IMR-90 (cell line): ENCODE data around the gene AEN. TPM values are rescaled to one million over a fixed set of nuclear protein-coding genes. Genes with fewer than 3 reads are reported as not detected.

Experiments used
- ATAC-seq: fragments of 200-7000 bp; cut with Tn5 transposase; 2 replicates; pipeline ENCODE4 v1.9.1; 2020; ENCODE audit warnings: low read depth, mild to moderate bottlenecking, moderate library complexity
- BruUV-seq: library from RNA; stranded (reverse); fragments of 400-500 nt; replicated peaks from 2 replicates; lab custom pipeline; 2021; lab: Mats Ljungman, UMichigan
- CTCF ChIA-PET: fragments of 300-600 bp; formaldehyde crosslinking; extraction: SDS; loops from one replicate; lab custom pipeline; 2021; ENCODE audit warnings: antibody characterized with exemption; lab: Yijun Ruan, JAX
- POLR2A ChIA-PET: fragments of 300-600 bp; sonication (Branson Sonifier 250); formaldehyde crosslinking; loops from one replicate; lab custom pipeline; 2022; ENCODE audit warnings: antibody characterized with exemption; ENCODE audit not compliant: unreplicated experiment; lab: Charles Lee
- DNase-seq: peaks from one replicate; pipeline ENCODE4 v3.0.0; 2013
- H2AFZ ChIP-seq: replicated peaks from 2 replicates; pipeline ENCODE3; 2013; ENCODE audit warnings: low read length, mild to moderate bottlenecking; ENCODE audit not compliant: poor library complexity
- H2AK5ac ChIP-seq: 2 replicates; pipeline ENCODE4 v1.6.1; 2013; ENCODE audit warnings: low read depth, low read length, inconsistent platforms
- H2AK9ac ChIP-seq: replicated peaks from 2 replicates; pipeline ENCODE3; 2013; ENCODE audit warnings: mild to moderate bottlenecking, low read depth, low read length, moderate library complexity; ENCODE audit not compliant: poor library complexity
- H2BK120ac ChIP-seq: 2 replicates; pipeline ENCODE4 v1.6.1; 2013; ENCODE audit warnings: low read depth, low read length, inconsistent platforms
- H2BK15ac ChIP-seq: 3 replicates; pipeline ENCODE4 v1.6.1; 2013; ENCODE audit warnings: low read depth, low read length, inconsistent platforms
- H2BK20ac ChIP-seq: 2 replicates; pipeline ENCODE4 v1.6.1; 2013; ENCODE audit warnings: low read depth, mild to moderate bottlenecking, inconsistent platforms, low read length, moderate library complexity
- H2BK5ac ChIP-seq: 2 replicates; pipeline ENCODE4 v1.6.1; 2013; ENCODE audit warnings: mild to moderate bottlenecking, low read depth, low read length, inconsistent platforms; ENCODE audit not compliant: poor library complexity, severe bottlenecking
- H3K14ac ChIP-seq: replicated peaks from 2 replicates; pipeline ENCODE4 v1.6.1; 2013; ENCODE audit warnings: low read depth, low read length, inconsistent platforms
- H3K18ac ChIP-seq: 2 replicates; pipeline ENCODE4 v1.6.1; 2013; ENCODE audit warnings: low read depth, low read length, control low read depth
- H3K23ac ChIP-seq: 2 replicates; pipeline ENCODE4 v1.6.1; 2013; ENCODE audit warnings: low read depth, low read length, inconsistent platforms
- H3K27ac ChIP-seq: 2 replicates; pipeline ENCODE4 v1.5.1; 2013; ENCODE audit warnings: mild to moderate bottlenecking, control low read depth, low read length; ENCODE audit not compliant: insufficient read depth
- H3K27me3 ChIP-seq: 2 replicates; pipeline ENCODE4 v1.6.1; 2013; ENCODE audit warnings: low read length; ENCODE audit not compliant: control insufficient read depth, insufficient read depth
- H3K36me3 ChIP-seq: 2 replicates; pipeline ENCODE4 v1.6.1; 2013; ENCODE audit warnings: low read length, mixed read lengths; ENCODE audit not compliant: control insufficient read depth, insufficient read depth
- H3K4ac ChIP-seq: 2 replicates; pipeline ENCODE4 v1.6.1; 2013; ENCODE audit warnings: low read depth, low read length, inconsistent platforms
- H3K4me1 ChIP-seq: 2 replicates; pipeline ENCODE4 v1.6.1; 2013; ENCODE audit warnings: low read length, mixed read lengths; ENCODE audit not compliant: control insufficient read depth, insufficient read depth
- H3K4me2 ChIP-seq: 2 replicates; pipeline ENCODE4 v1.6.1; 2013; ENCODE audit warnings: low read depth, mild to moderate bottlenecking, control low read depth, low read length, moderate library complexity
- H3K4me3 ChIP-seq: 2 replicates; pipeline ENCODE4 v1.5.1; 2013; ENCODE audit warnings: low read depth, mild to moderate bottlenecking, control low read depth, low read length, moderate library complexity; ENCODE audit not compliant: insufficient read depth
- H3K56ac ChIP-seq: 2 replicates; pipeline ENCODE4 v1.6.1; 2013; ENCODE audit warnings: low read length, inconsistent platforms; ENCODE audit not compliant: insufficient read depth; ENCODE audit errors: extremely low read depth
- H3K79me1 ChIP-seq, 2 experiments: 2 replicates each; pipeline ENCODE4 v1.6.1; 2013; ENCODE audit warnings: low read length in 2 of 2, inconsistent platforms in 1 of 2, low read depth in 1 of 2
- H3K9ac ChIP-seq: 2 replicates; pipeline ENCODE4 v1.6.1; 2013; ENCODE audit warnings: low read depth, low read length, control low read depth
- H3K9me1 ChIP-seq: 2 replicates; pipeline ENCODE4 v1.6.1; 2013; ENCODE audit warnings: low read length, inconsistent platforms; ENCODE audit not compliant: insufficient read depth
- H3K9me3 ChIP-seq: 2 replicates; pipeline ENCODE4 v1.6.1; 2013; ENCODE audit warnings: low read length; ENCODE audit not compliant: control insufficient read depth, insufficient read depth
- H4K20me1 ChIP-seq: 2 replicates; pipeline ENCODE4 v1.6.1; 2013; ENCODE audit warnings: low read length, inconsistent platforms; ENCODE audit not compliant: insufficient read depth
- H4K5ac ChIP-seq: 2 replicates; pipeline ENCODE4 v1.6.1; 2013; ENCODE audit warnings: mild to moderate bottlenecking, low read depth, low read length, control low read depth
- H4K8ac ChIP-seq, 2 experiments: 2 replicates each; pipeline ENCODE4 v1.6.1; 2013; ENCODE audit warnings: low read depth in 2 of 2, low read length in 2 of 2, control low read depth in 1 of 2, inconsistent platforms in 1 of 2
- H4K91ac ChIP-seq: 2 replicates; pipeline ENCODE4 v1.6.1; 2013; ENCODE audit warnings: low read depth, low read length, inconsistent platforms; ENCODE audit not compliant: insufficient read depth
- CEBPB ChIP-seq: IDR thresholded peaks from 2 replicates; pipeline ENCODE4 v1.6.1; 2012; ENCODE audit warnings: low read depth, low read length, improper control_type of control experiment
- MAFK ChIP-seq: IDR thresholded peaks from 2 replicates; pipeline ENCODE4 v1.6.1; 2012; ENCODE audit warnings: low read depth, low read length, improper control_type of control experiment
- NFE2L2 ChIP-seq: fragments of 150-350 bp; IDR thresholded peaks from 2 replicates; pipeline ENCODE4 v1.6.1; 2016; ENCODE audit warnings: low read depth, mild to moderate bottlenecking, low read length
- RFX5 ChIP-seq: IDR thresholded peaks from 2 replicates; pipeline ENCODE4 v1.8.0; 2012; ENCODE audit warnings: low read depth, mild to moderate bottlenecking, low read length, moderate library complexity
- WGBS, 2 experiments: methylation state at CpG; one replicate each; pipeline versions ENCODE4 v1.1.5 to v1.1.7; 2013; ENCODE audit warnings: missing lambda C conversion rate in 2 of 2; ENCODE audit not compliant: insufficient read length in 1 of 2; ENCODE audit errors: extremely low coverage in 2 of 2; 5-methylcytosine and 5-hydroxymethylcytosine counted together
- dilution Hi-C: fragments of 300-500 bp; cut with HindIII; formaldehyde crosslinking; loops from one replicate; pipeline ENCODE4 v1.14.3; 2018; ENCODE audit warnings: low sequenced_read_pairs; ENCODE audit not compliant: unreplicated experiment
- in situ Hi-C: fragments of 300-500 bp; cut with MboI; formaldehyde crosslinking; loops from 3 replicates; pipeline ENCODE4 v1.14.3; 2019; ENCODE audit warnings: low sequenced_read_pairs, inconsistent platforms, mixed read lengths
- intact Hi-C: fragments of 100-400 bp; cut with micrococcal nuclease; formaldehyde crosslinking; loops from 2 replicates; pipeline ENCODE4 v1.10.0; 2022
- polyA plus RNA-seq, 3 experiments: library from polyadenylated mRNA; depleted of rRNA; stranded (reverse); fragments of >200 nt; gene quantifications; 2 replicates each; pipeline ENCODE4 v1.2.3, GENCODE V29; 2012; ENCODE audit warnings: low replicate concordance in 1 of 3
- total RNA-seq: library from RNA; depleted of rRNA; stranded (reverse); fragments of >200 nt; gene quantifications from 2 replicates; pipeline ENCODE4 v1.2.3, GENCODE V29; 2012
- TF ChIP-seq, protein P1 (sequence below): fragments of 150-350 bp; IDR thresholded peaks from 2 replicates; pipeline ENCODE4 v1.6.1; 2016; ENCODE audit warnings: low read depth, mild to moderate bottlenecking, low read length, moderate library complexity, borderline replicate concordance
- TF ChIP-seq, protein P2 (sequence below): fragments of 150-350 bp; IDR thresholded peaks from 2 replicates; pipeline ENCODE4 v1.6.1; 2017; ENCODE audit warnings: mild to moderate bottlenecking, antibody characterized with exemption, low read length, low read depth

Gene AEN
- total and polyA plus RNA-seq, 2 of the 4 experiments (the other 2 are of a cell fraction): 48.6 to 85.5 TPM

- POLR2A ChIA-PET: interaction anchor here (0.6 kb wide), 1 partner anchor 12 kb away, joined by 3 read pairs; no protein-coding TSS in a partner anchor
- H4K5ac ChIP-seq: no peak overlapping the region
- peak overlapping the region; percentile 40 for H2AK9ac ChIP-seq
- no peak overlapping the region for H4K8ac ChIP-seq
- in situ Hi-C loops (no loop called here), dilution Hi-C loops (no loop called here), intact Hi-C loops (no loop called here)
- no peak overlapping the region for H3K4ac ChIP-seq
- no peak overlapping the region for H3K4me2 ChIP-seq
- no peak overlapping the region for H2AK5ac ChIP-seq
- no peaks in the 10 kb centered on the region for H4K20me1 ChIP-seq
- no peak overlapping the region for H3K4me3 ChIP-seq
- H3K36me3 ChIP-seq: no peaks in the 10 kb centered on the region
- H3K9me1 ChIP-seq: peaks cover 15% of the 10 kb centered on the region
- H2AFZ ChIP-seq: no peak overlapping the region
- H3K79me1 ChIP-seq: no peaks in the 10 kb centered on the region
- no peak overlapping the region for H3K18ac ChIP-seq
- H2BK20ac ChIP-seq: no peak overlapping the region
- no peak for TF ChIP-seq NFE2L2
- TF ChIP-seq RFX5: no peak
- TF ChIP-seq, protein P1, sequence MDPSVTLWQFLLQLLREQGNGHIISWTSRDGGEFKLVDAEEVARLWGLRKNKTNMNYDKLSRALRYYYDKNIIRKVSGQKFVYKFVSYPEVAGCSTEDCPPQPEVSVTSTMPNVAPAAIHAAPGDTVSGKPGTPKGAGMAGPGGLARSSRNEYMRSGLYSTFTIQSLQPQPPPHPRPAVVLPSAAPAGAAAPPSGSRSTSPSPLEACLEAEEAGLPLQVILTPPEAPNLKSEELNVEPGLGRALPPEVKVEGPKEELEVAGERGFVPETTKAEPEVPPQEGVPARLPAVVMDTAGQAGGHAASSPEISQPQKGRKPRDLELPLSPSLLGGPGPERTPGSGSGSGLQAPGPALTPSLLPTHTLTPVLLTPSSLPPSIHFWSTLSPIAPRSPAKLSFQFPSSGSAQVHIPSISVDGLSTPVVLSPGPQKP: no peak
- no peak for TF ChIP-seq MAFK
- TF ChIP-seq, protein P2, sequence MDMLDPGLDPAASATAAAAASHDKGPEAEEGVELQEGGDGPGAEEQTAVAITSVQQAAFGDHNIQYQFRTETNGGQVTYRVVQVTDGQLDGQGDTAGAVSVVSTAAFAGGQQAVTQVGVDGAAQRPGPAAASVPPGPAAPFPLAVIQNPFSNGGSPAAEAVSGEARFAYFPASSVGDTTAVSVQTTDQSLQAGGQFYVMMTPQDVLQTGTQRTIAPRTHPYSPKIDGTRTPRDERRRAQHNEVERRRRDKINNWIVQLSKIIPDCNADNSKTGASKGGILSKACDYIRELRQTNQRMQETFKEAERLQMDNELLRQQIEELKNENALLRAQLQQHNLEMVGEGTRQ: no peak
- no peak for TF ChIP-seq CEBPB
- no peak overlapping the region for H3K14ac ChIP-seq
- no peak overlapping the region for H3K56ac ChIP-seq
- no peak overlapping the region for H2BK120ac ChIP-seq
- peaks cover 15% of the 10 kb centered on the region for H3K4me1 ChIP-seq
- H2BK15ac ChIP-seq: no peak overlapping the region
- no peaks in the 10 kb centered on the region for H3K27me3 ChIP-seq
- no peak overlapping the region for H3K9ac ChIP-seq
- H4K91ac ChIP-seq: no peak overlapping the region
- no peak overlapping the region for H3K27ac ChIP-seq
- H3K23ac ChIP-seq: no peak overlapping the region
- ATAC-seq (no peak), DNase-seq (no peak)
- WGBS, 2 experiments: 96% methylated on average over 9 of the region's 14 CpGs; no CpG with 5 or more reads in 1 of the 2 experiments
- CTCF ChIA-PET: interaction anchor here (0.9 kb wide), 2 partner anchors 21 to 30 kb away, joined by 3 to 4 read pairs; no protein-coding TSS in a partner anchor
- H3K9me3 ChIP-seq: no peaks in the 10 kb centered on the region
- no TSS peak for BruUV-seq
- H2BK5ac ChIP-seq: no peak overlapping the region
Measured at GRCh38 chr15:88645171-88646087, 24.3 kb downstream of the AEN start.
